Adrenal gland (tissue), 12 donors: ENCODE measurements around the gene RNASEL. TPM values are rescaled to one million over a fixed set of nuclear protein-coding genes. Genes with fewer than 3 reads are reported as not detected.
A peak's percentile ranks its signal among the peaks of the same experiment; 100 is the strongest.
"Not testable (repeated sequence)": the region's sequence is repeated elsewhere in the genome, so short reads cannot be mapped to it uniquely, and the experiment has no call there.

ENCODE experiments used
- DNase-seq, 7 donors: peaks; one replicate each; pipeline ENCODE4 v3.0.0-alpha.2; 2019 to 2020
- H3K27ac ChIP-seq, 5 donors: fragments of 200-600 bp; sonication (generic) in 4 of 5; 1 replicate in 3 of 5; 2 replicates in 2 of 5; pipeline versions ENCODE4 v1.5.1 to v1.8.0; 2016 to 2020; ENCODE audit warnings: mild to moderate bottlenecking in 1 of 5
- H3K27me3 ChIP-seq: fragments of 200-600 bp; 2 replicates; pipeline ENCODE4 v1.8.0; 2021
- H3K36me3 ChIP-seq, 2 donors: fragments of 200-600 bp; replicated peaks in 1 of 2; 1 replicate in 1 of 2; 2 replicates in 1 of 2; pipeline versions ENCODE4 v1.5.1 to v1.8.0; 2018 to 2022
- H3K4me1 ChIP-seq, 2 donors: fragments of 200-600 bp; replicated peaks in 1 of 2; 1 replicate in 1 of 2; 2 replicates in 1 of 2; pipeline versions ENCODE4 v1.5.1 to v1.8.0; 2018 to 2021
- H3K4me3 ChIP-seq, 4 donors: fragments of 200-600 bp; sonication (generic) in 3 of 4; one replicate each; pipeline ENCODE4 v1.5.1; 2016 to 2018
- H3K9me3 ChIP-seq, 3 donors: fragments of 200-600 bp; sonication (generic) in 1 of 3; replicated peaks in 1 of 3; 1 replicate in 2 of 3; 2 replicates in 1 of 3; pipeline versions ENCODE4 v1.5.1 to v1.8.0; 2016 to 2021
- POLR2A ChIP-seq, 2 donors: fragments of 450-650 bp; IDR thresholded peaks; one replicate each; pipeline ENCODE4 v1.6.1; 2017; ENCODE audit warnings: antibody characterized with exemption in 2 of 2, mild to moderate bottlenecking in 2 of 2, moderate library complexity in 1 of 2
- WGBS, 4 donors: extraction: QIAGEN DNeasy Blood & Tissue Kit in 2 of 4; methylation state at CpG; one replicate each; pipeline versions ENCODE4 v1.1.5 to v1.1.7; 2013 to 2017; 5-methylcytosine and 5-hydroxymethylcytosine counted together
- intact Hi-C, 2 donors: fragments of 100-400 bp; cut with DNase I; formaldehyde crosslinking; loops; one replicate each; pipeline versions ENCODE4 v1.14.1 to v1.15.0; 2022 to 2023
- polyA plus RNA-seq, 3 donors: library from polyadenylated mRNA; stranded (reverse); fragments of 200-250 nt in 2 of 3; fragments of 350-450 nt in 1 of 3; fragmentation: Illumina TruSeq in 1 of 3; extraction: RNeasy Lipid Tissue Mini Kit (QIAGEN cat#74804) in 1 of 3; gene quantifications; one replicate each; pipeline ENCODE4 v1.2.3, GENCODE V29; 2013 to 2014
- total RNA-seq, 9 donors: library from RNA; depleted of rRNA in 4 of 9; stranded (reverse); fragments of >200 nt in 4 of 9; fragments of 120-200 nt in 1 of 9; fragmentation: NEBNext Ultra II Directional in 1 of 9; extraction: Animal tissue kit (Norgen Biotek cat#: 25700) in 1 of 9; gene quantifications; one replicate each; pipeline versions ENCODE4 v1.1.0 to v1.2.4, GENCODE V29; 2013 to 2023
- TF ChIP-seq, protein P1 (sequence below), 6 experiments: fragments of 450-650 bp in 4 of 6; fragments of 200-600 bp in 2 of 6; sonication (generic) in 1 of 6; IDR thresholded peaks; 1 replicate in 5 of 6; 2 replicates in 1 of 6; pipeline versions ENCODE4 v1.5.1 to v1.8.0; 2016 to 2021; ENCODE audit warnings: antibody characterized with exemption in 6 of 6, mild to moderate bottlenecking in 2 of 6, moderate library complexity in 1 of 6
- donor health status: healthy with polysubstance abuse.
- donor health status: Bipolar disorder and iron deficiency.
- donor health status: DM: yes; HTN: yes; CAD: no.
- donor health status: DM: no; HTN: no; CAD: no.
- donor health status: DM: no; HTN: no; CAD: no.
- donor health status: DM: yes; HTN: yes; CAD: no.

Gene RNASEL
- total and polyA plus RNA-seq, 12 donors = 3.5 to 24.3 (median 11.7) TPM

- intact Hi-C loops = no loop called here
- H3K4me3 ChIP-seq = no peak overlapping the region
- no peak overlapping the region for H3K27ac ChIP-seq
- 93 to 96% (median 94%) methylated on average over 6 to 9 of the region's 9 CpGs for WGBS, 4 donors
- no peaks in the 10 kb centered on the region for H3K36me3 ChIP-seq
- no peaks in the 10 kb centered on the region for H3K4me1 ChIP-seq
- TF ChIP-seq POLR2A (IDR thresholded peaks at IDR 0.05) = no peak
- TF ChIP-seq, protein P1, sequence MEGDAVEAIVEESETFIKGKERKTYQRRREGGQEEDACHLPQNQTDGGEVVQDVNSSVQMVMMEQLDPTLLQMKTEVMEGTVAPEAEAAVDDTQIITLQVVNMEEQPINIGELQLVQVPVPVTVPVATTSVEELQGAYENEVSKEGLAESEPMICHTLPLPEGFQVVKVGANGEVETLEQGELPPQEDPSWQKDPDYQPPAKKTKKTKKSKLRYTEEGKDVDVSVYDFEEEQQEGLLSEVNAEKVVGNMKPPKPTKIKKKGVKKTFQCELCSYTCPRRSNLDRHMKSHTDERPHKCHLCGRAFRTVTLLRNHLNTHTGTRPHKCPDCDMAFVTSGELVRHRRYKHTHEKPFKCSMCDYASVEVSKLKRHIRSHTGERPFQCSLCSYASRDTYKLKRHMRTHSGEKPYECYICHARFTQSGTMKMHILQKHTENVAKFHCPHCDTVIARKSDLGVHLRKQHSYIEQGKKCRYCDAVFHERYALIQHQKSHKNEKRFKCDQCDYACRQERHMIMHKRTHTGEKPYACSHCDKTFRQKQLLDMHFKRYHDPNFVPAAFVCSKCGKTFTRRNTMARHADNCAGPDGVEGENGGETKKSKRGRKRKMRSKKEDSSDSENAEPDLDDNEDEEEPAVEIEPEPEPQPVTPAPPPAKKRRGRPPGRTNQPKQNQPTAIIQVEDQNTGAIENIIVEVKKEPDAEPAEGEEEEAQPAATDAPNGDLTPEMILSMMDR (IDR thresholded peaks at IDR 0.05) = no peak
- H3K9me3 ChIP-seq = no peaks in the 10 kb centered on the region
- H3K27me3 ChIP-seq = no peaks in the 10 kb centered on the region
- DNase-seq = no peak
Observed at GRCh38 chr1:182634306-182635072, 45.4 kb upstream of the RNASEL start.

- H3K9me3 ChIP-seq = no peaks in the 10 kb centered on the region
- H3K27me3 ChIP-seq = no peaks in the 10 kb centered on the region
- intact Hi-C loops = no loop called here
- WGBS, 4 donors = 59 to 65% (median 65%) methylated on average over 8 to 11 of the region's 11 CpGs
- H3K4me3 ChIP-seq = no peak overlapping the region
- no peaks in the 10 kb centered on the region for H3K36me3 ChIP-seq
- DNase-seq = peak in 1 of 7 donors; percentile 80
- no peak overlapping the region for H3K27ac ChIP-seq
- H3K4me1 ChIP-seq = no peaks in the 10 kb centered on the region
- no peak for TF ChIP-seq POLR2A (IDR thresholded peaks at IDR 0.05)
Observed at GRCh38 chr1:182633657-182634281, 44.7 kb upstream of the RNASEL start.

- Histone ChIP-seq H3K27me3 (no peaks in the 10 kb centered on the region), H3K27ac (no peak overlapping the region), H3K4me1 (no peaks in the 10 kb centered on the region), H3K36me3 (no peaks in the 10 kb centered on the region), H3K9me3 (no peaks in the 10 kb centered on the region), H3K4me3 (no peak overlapping the region)
- no peak for DNase-seq
- TF ChIP-seq, protein P1 (IDR thresholded peaks at IDR 0.05) = no peak
- TF ChIP-seq POLR2A (IDR thresholded peaks at IDR 0.05) = no peak
- intact Hi-C loops = no loop called here
Observed at GRCh38 chr1:182633031-182633430, 44.0 kb upstream of the RNASEL start.

DNA sequence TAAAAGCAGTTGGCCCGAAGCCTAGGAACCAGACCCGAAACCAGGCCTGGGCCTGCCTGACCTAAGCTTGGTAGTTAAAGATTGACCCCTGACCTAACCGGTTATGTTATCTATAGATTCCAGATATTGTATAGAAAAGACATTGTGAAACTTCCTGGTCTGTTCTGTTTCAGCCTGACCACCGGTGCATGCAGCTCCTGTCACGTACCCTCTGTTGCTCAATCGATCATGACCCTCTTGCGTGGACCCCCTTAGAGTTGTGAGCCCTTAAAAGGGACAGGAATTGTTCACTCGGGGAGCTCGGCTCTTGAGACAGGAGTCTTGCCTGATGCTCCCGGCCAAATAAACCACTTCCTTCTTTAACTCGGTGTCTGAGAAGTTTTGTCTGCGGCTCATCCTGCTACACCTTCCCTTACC lies 43.4 kb upstream of the RNASEL start:
- intact Hi-C loops, H3K27ac ChIP-seq, H3K36me3 ChIP-seq, H3K4me1 ChIP-seq, H3K4me3 ChIP-seq, DNase-seq, H3K9me3 ChIP-seq, H3K27me3 ChIP-seq: not testable (repeated sequence)
- WGBS, 4 donors = 66 to 78% (median 73%) methylated on average over 12 of the region's 12 CpGs

DNA sequence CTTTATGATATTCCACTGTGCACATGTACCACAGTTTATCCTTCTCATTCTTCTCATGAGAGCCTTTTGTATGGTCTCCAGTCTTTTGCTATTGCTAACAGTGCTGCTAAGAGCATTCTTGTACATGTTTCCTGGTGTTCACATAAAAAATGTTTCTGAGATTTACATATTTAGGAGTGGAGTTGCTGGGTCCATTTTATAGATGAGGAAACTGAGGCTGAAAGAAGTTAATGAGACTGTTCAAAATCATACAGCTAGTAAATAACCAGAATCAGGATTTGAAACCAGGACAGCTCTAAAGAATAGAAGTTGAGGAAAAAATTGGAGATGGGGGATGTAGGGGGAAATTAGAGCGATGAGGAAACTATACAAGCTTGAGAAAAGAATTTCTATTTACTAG lies 42.9 kb upstream of the RNASEL start:
- Histone ChIP-seq H3K27me3 (no peaks in the 10 kb centered on the region), H3K4me3 (no peak overlapping the region), H3K4me1 (no peaks in the 10 kb centered on the region), H3K36me3 (no peaks in the 10 kb centered on the region), H3K9me3 (no peaks in the 10 kb centered on the region), H3K27ac (no peak overlapping the region)
- DNase-seq = no peak
- WGBS, 4 donors = 78 to 90% (median 83%) methylated on average over 1 of the region's 1 CpG
- TF ChIP-seq, protein P1 (IDR thresholded peaks at IDR 0.05) = no peak
- TF ChIP-seq POLR2A (IDR thresholded peaks at IDR 0.05) = no peak
- intact Hi-C loops = no loop called here
